Endothelial cell of umbilical vein (primary cell): ENCODE data around the gene ACSBG1.

Source experiments
- CTCF ChIP-seq, 2 donors: IDR thresholded peaks; 1 replicate in 1 of 2; 2 replicates in 1 of 2; pipeline ENCODE4 v1.5.1; 2011; ENCODE audit warnings: low read length in 2 of 2, mild to moderate bottlenecking in 2 of 2, moderate library complexity in 2 of 2, control low read depth in 1 of 2, inconsistent platforms in 1 of 2, low read depth in 1 of 2; ENCODE audit not compliant: insufficient read depth in 1 of 2; ENCODE audit errors: extremely low read depth in 1 of 2
- EZH2 ChIP-seq: IDR thresholded peaks from 2 replicates; pipeline ENCODE4 v1.6.1; 2012; ENCODE audit warnings: borderline replicate concordance, low read depth, mild to moderate bottlenecking, moderate library complexity, low read length, inconsistent platforms; ENCODE audit not compliant: severe bottlenecking
- FOS ChIP-seq: IDR thresholded peaks from 2 replicates; pipeline ENCODE4 v1.6.1; 2011; ENCODE audit warnings: mild to moderate bottlenecking, low read length, moderate library complexity, borderline replicate concordance; ENCODE audit not compliant: insufficient read depth
- GATA2 ChIP-seq: IDR thresholded peaks from 2 replicates; pipeline ENCODE4 v1.7.0; 2011; ENCODE audit warnings: low read depth, mild to moderate bottlenecking, moderate library complexity, mixed read lengths, low read length; ENCODE audit not compliant: insufficient read length, insufficient read depth
- MYC ChIP-seq: IDR thresholded peaks from one replicate; pipeline ENCODE4 v1.6.1; 2011; ENCODE audit warnings: mild to moderate bottlenecking, low read depth, low read length
- POLR2A ChIP-seq: IDR thresholded peaks from 2 replicates; pipeline ENCODE4 v1.6.1; 2012; ENCODE audit warnings: low read depth, mild to moderate bottlenecking, control low read depth, low read length
- POLR2AphosphoS5 ChIP-seq: IDR thresholded peaks from 2 replicates; pipeline ENCODE4 v1.6.1; 2012; ENCODE audit warnings: low read depth, mild to moderate bottlenecking, control low read depth, low read length, moderate library complexity; ENCODE audit not compliant: insufficient read depth

DNA sequence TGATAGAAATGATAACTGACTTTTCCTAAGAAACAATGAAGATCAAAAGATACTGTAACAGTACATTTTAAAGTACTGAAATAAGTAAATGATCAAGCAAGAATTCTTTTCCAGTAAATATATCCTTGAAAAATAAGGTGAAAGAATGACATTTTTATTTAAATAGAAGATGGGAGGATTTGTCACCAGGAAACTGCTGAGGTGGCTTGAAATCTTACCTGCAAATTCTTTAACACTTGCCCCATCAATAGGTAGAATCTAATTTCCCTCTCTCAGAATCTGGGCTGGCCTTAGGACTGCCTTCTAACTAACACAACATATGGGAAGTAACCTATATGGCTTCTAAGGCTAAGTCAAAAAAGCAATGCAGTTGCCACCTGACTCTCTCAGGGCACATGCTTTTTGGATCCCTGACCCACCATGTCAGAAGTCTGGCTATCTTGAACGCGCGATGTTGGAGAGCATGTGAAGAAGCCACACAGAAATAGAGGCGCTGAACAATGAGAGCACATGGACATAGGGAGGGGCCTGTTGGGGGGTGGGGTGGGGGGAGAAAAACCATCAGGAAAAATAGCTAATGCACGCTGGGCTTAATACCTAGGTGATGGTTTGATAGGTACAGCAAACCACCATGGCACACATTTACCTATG is 11.5 kb downstream of the ACSBG1 start:
- TF ChIP-seq CTCF (IDR thresholded peaks at IDR 0.05; ENCODE audit: extremely low read depth in 1 of 2, insufficient read depth in 1 of 2, low read depth in 1 of 2, low read length in 2 of 2): no peak
- TF ChIP-seq GATA2: no peak
- no peak for TF ChIP-seq POLR2A
- no peak for TF ChIP-seq POLR2AphosphoS5
- no peak for TF ChIP-seq MYC
- TF ChIP-seq FOS: no peak
- no peak for TF ChIP-seq EZH2
